IPS-20b (cell line): ENCODE results near the gene NIPAL3.
"Not testable (repeated sequence)": the region's sequence is repeated elsewhere in the genome, so short reads cannot be mapped to it uniquely, and the experiment has no call there.

Experiments
- H3K27ac ChIP-seq: one replicate; pipeline ENCODE4 v1.5.1; 2013; ENCODE audit warnings: low read length
- H3K27me3 ChIP-seq: 2 replicates; pipeline ENCODE4 v1.6.1; 2013; ENCODE audit warnings: mild to moderate bottlenecking, low read length, inconsistent platforms; ENCODE audit not compliant: insufficient read depth
- H3K36me3 ChIP-seq: 2 replicates; pipeline ENCODE4 v1.6.1; 2013; ENCODE audit warnings: low read depth, mild to moderate bottlenecking, inconsistent platforms, low read length, moderate library complexity; ENCODE audit not compliant: insufficient read depth
- H3K4me1 ChIP-seq: 2 replicates; pipeline ENCODE4 v1.6.1; 2013; ENCODE audit warnings: mild to moderate bottlenecking, control low read depth, inconsistent platforms, low read length, moderate library complexity; ENCODE audit not compliant: insufficient read depth
- H3K4me3 ChIP-seq: 2 replicates; pipeline ENCODE4 v1.5.1; 2013; ENCODE audit warnings: mild to moderate bottlenecking, low read length, inconsistent platforms
- H3K9ac ChIP-seq: 2 replicates; pipeline ENCODE4 v1.6.1; 2013; ENCODE audit warnings: low read depth, mild to moderate bottlenecking, inconsistent platforms, low read length, moderate library complexity
- H3K9me3 ChIP-seq: 2 replicates; pipeline ENCODE4 v1.6.1; 2013; ENCODE audit warnings: mild to moderate bottlenecking, low read depth, low read length, inconsistent platforms; ENCODE audit not compliant: insufficient read depth

The NIPAL3 gene

DNA sequence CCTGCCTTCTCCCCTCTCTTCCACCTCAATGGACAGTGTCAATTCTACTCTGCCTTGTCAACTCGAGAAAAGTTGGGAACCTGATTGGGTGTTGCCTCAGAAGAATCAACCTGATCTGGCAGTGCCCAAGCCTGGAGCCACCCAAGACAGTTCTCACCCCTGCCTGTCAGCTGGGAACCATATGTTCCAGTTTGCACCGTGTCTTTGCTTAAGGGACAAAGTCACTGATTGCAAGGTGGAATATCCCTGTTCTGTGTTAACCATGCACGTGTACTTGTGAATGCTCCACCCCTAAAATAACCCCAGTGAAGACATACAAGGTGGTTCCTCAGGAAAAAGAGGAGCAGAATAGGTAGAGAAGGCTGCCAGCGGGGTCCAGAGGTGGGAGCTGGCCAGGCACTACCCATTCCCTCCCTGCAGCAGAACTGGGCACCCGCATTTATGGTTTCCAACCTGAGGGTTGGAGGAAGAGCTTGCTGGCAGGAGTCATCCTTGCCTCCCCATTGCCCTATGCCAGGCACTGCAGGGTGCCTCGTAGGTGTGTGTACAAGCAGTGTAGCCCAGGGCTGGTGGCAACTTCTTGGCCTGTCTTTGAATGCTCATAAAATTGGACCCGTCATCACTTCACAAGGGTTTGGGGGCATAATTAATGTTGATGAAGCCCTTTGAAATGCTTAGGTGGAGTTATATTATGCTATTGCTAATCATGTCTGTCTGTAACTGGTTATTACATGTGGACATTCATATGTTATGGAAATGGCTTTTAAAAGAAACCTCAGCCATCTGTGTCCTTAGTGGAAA, 11.3 kb downstream of the NIPAL3 start:
- Histone ChIP-seq H3K4me3 (no peak overlapping the region), H3K27me3 (no peaks in the 10 kb centered on the region), H3K36me3 (no peaks in the 10 kb centered on the region), H3K9me3 (no peaks in the 10 kb centered on the region), H3K27ac (no peak overlapping the region), H3K4me1 (no peaks in the 10 kb centered on the region), H3K9ac (no peak overlapping the region)

DNA sequence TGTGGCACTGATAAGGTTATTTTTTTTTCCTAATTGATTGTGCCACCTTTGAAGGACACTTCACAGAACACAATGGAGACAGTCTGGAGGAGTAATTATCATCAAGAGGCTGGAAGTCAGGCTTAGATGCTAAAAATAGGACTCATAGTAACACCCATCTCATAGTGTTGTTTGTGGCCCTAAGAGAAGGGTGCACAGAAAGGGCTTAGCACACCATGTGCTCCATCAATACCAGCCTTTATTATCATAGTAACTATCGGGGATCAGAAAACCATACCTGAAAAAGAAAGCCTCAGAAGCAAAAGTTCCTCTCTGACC, 11.9 kb downstream of the NIPAL3 start:
- no peak overlapping the region for H3K9ac ChIP-seq
- no peak overlapping the region for H3K4me3 ChIP-seq
- H3K9me3 ChIP-seq = no peaks in the 10 kb centered on the region
- no peak overlapping the region for H3K27ac ChIP-seq
- no peaks in the 10 kb centered on the region for H3K27me3 ChIP-seq
- H3K36me3 ChIP-seq = no peaks in the 10 kb centered on the region
- H3K4me1 ChIP-seq = no peaks in the 10 kb centered on the region

DNA sequence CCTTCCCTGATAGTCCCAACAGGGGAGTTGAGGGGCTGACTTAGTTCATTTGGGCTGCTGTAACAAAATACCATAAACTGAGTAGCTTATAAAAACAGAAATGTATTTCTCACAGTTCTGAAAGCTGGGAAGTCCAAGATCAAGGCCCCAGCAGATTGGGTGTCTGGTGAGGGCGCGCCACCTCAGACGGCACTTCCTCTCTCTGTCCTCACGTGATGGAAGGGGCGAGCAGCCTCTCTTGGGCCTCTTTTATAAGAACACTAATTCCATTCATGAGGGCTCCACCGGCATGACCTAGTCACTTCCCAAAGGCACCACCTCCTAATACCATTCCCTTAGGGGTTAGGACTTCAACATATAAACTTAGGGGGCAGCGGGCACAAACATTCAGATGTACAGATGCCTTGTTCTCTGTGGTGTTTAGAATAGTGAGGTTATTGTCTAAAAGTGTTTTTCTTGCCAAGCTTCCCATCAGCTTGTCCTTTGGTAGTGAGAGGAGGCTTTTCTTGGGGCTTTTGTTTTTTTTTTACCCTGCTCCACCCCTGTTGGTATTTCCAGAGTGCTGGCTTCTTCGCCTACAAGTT, 20.3 kb downstream of the NIPAL3 start:
- Histone ChIP-seq H3K4me3 (no peak overlapping the region), H3K27ac (no peak overlapping the region), H3K27me3 (no peaks in the 10 kb centered on the region), H3K9ac (no peak overlapping the region), H3K36me3 (no peaks in the 10 kb centered on the region), H3K4me1 (0 out of 2 replicates have a peak, but pooled peaks cover 8% of the 10 kb centered on the region), H3K9me3 (no peaks in the 10 kb centered on the region)

DNA sequence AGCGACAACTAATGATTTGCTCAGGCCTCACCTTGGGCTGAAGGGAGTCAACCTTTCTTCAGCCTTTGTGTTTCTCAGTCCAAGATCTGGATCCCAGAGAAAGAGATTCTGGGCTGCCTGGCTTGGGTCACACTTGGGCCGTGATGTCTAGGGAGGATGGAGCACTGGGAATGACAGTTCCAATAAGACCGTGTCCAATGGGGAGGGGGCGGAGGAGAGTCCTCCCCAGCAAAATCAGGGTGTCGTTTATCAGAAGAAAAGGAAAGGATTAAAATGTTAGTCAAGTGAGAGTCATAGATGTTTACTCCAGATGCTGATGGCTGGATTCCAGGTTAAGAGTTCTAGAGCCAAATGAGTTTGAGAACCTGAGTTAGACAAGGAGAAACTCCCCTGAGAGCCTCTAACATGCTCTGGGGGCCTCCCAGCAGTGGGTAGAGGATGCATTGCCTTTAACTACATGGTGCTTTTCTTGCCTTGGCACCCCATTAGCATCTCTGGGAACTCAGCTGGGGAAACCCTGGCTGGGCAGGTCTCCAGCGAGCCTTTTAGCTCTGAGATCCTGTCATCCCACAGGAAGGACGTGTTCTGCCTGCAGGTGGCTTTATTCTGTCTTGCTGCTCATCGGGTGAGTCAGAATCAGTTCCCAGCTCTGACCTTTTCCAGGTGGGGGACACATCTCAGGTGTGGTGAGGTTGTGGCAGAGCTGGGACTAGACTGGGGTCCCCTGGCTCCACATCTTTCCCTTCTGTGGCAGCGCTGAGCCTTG, 22.2 kb downstream of the NIPAL3 start:
- Histone ChIP-seq H3K9me3 (no peaks in the 10 kb centered on the region), H3K36me3 (no peaks in the 10 kb centered on the region), H3K4me1 (0 out of 2 replicates have a peak, but pooled peaks cover 8% of the 10 kb centered on the region), H3K27me3 (no peaks in the 10 kb centered on the region), H3K27ac (no peak overlapping the region), H3K9ac (no peak overlapping the region), H3K4me3 (no peak overlapping the region)

DNA sequence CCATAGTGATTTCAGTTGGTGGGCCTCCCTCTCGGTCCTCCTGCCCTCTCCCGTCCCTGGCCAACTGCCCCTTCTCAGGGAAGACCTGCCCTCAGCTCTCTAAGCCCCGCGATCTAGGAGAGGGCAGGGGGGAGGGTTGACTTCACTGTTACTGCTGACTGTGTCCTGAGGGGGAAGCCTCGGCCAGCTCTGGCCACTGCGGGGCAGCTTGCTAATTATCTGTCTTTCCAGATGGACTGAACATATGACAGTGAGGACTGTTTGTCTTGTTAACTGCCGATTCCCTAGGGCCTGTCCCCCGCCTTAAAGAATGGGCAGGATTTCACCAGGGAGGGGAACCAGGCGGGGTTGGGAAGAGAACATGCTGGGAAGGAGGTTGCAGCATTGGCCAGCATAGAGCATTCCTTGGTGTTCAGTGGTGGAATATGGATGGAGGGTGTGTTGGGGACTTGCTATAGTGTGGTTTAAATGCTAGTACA, 22.9 kb downstream of the NIPAL3 start:
- peaks cover 13% of the 10 kb centered on the region; the same call in 1 of the 2 replicates for H3K4me1 ChIP-seq
- H3K9ac ChIP-seq = no peak overlapping the region
- H3K27me3 ChIP-seq = no peaks in the 10 kb centered on the region
- H3K9me3 ChIP-seq = no peaks in the 10 kb centered on the region
- no peaks in the 10 kb centered on the region for H3K36me3 ChIP-seq
- no peak overlapping the region for H3K4me3 ChIP-seq
- no peak overlapping the region for H3K27ac ChIP-seq

DNA sequence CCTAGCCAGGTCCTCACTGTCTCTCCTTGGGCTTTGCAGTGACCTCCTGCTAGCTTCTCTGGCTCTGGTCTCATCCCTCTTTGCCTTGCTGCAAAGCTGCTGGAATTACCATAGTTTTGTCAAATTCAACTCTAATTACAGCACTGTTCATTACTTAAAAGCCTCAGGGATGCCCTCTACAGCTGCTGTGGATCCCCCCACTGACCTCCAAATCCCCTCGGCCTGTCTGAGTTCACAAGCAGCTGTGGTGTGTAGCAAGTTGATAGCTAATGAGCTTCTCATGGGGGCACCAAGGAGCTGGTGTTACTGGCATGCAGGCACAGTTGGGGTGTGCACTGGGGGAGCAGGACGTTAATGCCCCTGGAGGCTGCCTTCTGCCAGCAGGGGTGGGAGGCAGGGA, 24.8 kb downstream of the NIPAL3 start:
- no peaks in the 10 kb centered on the region for H3K9me3 ChIP-seq
- H3K4me3 ChIP-seq = no peak overlapping the region
- H3K27me3 ChIP-seq = no peaks in the 10 kb centered on the region
- H3K27ac ChIP-seq = no peak overlapping the region
- H3K9ac ChIP-seq = no peak overlapping the region
- H3K36me3 ChIP-seq = no peaks in the 10 kb centered on the region
- peaks cover 15% of the 10 kb centered on the region; the same call in 1 of the 2 replicates for H3K4me1 ChIP-seq

DNA sequence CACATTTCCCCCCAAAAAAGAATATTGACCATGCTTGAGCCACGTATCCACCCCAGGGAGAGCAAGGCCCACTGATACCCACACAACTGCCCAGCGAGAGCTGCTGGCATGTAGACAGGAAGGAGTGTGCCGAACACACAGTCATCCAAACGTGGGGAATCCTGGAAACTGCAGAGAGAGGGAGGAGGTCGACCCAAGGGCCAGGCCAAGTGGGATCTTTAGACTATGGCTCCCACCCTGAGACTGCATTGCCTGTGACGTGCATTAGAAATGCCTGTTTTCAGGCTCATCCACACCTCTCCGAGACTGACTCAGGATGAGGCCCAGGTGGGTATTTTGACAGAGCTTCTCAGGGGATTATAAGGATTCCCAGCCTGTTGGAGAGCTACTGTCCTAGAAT, 25.9 kb downstream of the NIPAL3 start:
- H3K9ac ChIP-seq = no peak overlapping the region
- no peaks in the 10 kb centered on the region for H3K27me3 ChIP-seq
- H3K36me3 ChIP-seq = no peaks in the 10 kb centered on the region

DNA sequence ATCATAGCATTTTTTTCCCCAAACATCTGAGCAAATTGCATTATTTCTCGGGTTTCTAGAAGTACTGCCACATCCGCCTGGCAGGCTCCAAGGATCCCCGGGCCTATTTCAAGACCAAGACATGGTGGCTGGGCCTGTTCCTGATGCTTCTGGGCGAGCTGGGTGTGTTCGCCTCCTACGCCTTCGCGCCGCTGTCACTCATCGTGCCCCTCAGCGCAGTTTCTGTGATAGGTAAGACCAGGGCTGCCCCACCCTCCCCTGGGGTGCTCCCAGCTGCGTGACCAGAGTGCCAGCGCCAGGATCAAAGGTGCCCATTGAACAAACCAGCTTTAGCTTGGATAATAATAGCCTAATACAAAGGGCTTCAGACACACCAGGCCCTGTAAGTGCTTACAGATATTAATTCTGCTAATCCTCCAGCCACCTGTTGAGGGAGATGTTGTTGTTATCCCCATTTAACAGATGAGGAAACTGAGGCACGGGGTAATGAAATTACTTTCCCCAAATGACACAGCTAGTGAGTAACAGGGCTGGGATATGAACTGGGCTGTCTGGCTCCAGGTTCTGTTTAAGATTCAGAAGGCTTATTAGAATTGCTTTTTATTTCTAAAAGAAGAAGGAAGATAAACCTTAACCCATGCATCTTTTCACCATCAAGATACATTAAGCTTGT, 26.5 kb downstream of the NIPAL3 start:
- Histone ChIP-seq H3K9ac (no peak overlapping the region), H3K9me3 (no peaks in the 10 kb centered on the region), H3K4me1 (peaks cover 15% of the 10 kb centered on the region; the same call in 1 of the 2 replicates), H3K27me3 (no peaks in the 10 kb centered on the region), H3K4me3 (no peak overlapping the region), H3K36me3 (no peaks in the 10 kb centered on the region), H3K27ac (no peak overlapping the region)

More for the DNA sequence above, 25.9 kb downstream of the NIPAL3 start:
- Histone ChIP-seq H3K4me3 (no peak overlapping the region), H3K9me3 (no peaks in the 10 kb centered on the region), H3K27ac (no peak overlapping the region), H3K4me1 (peaks cover 15% of the 10 kb centered on the region; the same call in 1 of the 2 replicates)

DNA sequence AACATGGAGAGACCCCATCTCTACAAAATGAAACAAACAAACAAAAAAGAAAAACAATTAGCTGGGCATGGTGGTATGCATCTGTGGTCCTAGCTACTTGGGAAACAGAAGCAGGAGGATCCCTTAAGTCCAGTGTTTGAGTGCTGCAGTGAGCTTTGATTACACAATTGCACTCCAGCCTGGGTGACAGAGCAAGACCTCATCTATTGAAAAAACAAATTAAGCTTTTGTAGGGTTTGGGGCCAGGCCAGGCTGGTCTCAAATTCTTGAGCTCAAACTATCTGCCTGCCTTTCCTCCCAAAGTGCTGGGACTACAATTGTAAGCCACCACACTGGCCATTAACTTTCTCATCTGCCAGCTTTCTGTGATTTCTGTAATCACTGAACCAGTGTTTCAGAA, 27.2 kb downstream of the NIPAL3 start:
- H3K9me3 ChIP-seq = no peaks in the 10 kb centered on the region
- H3K9ac ChIP-seq = no peak overlapping the region
- H3K4me3 ChIP-seq = no peak overlapping the region
- peaks cover 15% of the 10 kb centered on the region; the same call in 1 of the 2 replicates for H3K4me1 ChIP-seq
- no peaks in the 10 kb centered on the region for H3K36me3 ChIP-seq
- no peak overlapping the region for H3K27ac ChIP-seq
- H3K27me3 ChIP-seq = no peaks in the 10 kb centered on the region

DNA sequence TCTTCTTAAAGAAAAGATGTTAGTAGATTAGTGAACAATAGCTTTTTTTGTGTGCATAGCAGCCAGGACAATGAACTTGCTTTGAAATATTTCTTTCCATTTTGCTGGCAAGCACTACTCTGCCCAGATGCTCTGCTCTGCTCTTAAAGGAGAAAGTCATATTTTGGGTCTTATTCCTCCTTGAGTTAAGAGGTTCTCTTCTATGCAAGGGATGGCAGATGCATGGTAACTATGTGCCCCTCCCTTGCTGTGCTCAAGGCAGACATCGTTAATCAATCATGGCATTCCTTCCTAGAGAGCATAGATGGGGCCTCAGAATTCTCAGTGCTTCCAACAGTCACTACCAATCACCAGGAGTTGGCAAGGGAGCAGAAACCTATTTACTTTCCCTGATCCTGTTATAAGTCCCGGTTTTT, 27.6 kb downstream of the NIPAL3 start:
- H3K9ac ChIP-seq = no peak overlapping the region
- H3K4me1 ChIP-seq = peaks cover 13% of the 10 kb centered on the region; the same call in 1 of the 2 replicates
- H3K36me3 ChIP-seq = no peaks in the 10 kb centered on the region
- H3K27ac ChIP-seq = no peak overlapping the region
- no peaks in the 10 kb centered on the region for H3K9me3 ChIP-seq
- H3K4me3 ChIP-seq = no peak overlapping the region
- no peaks in the 10 kb centered on the region for H3K27me3 ChIP-seq

DNA sequence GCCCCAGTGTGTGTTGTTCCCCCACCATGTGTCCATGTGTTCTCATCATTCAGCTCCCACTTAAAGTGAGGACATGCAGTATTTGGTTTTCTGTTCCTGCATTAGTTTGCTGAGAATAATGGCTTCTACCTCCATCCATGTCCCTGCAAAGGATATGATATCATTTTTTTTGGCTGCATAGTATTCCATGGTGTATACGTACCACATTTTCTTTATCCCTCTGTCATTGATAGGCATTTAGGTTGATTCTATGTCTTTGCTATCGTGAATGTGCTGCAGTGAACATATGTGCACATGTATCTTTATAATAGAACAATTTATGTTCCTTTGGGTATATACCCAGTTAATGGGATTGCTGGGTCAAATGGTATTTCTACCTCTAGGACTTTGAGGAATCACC, 30.8 kb downstream of the NIPAL3 start:
- H3K27me3 ChIP-seq, H3K27ac ChIP-seq, H3K9me3 ChIP-seq, H3K9ac ChIP-seq, H3K36me3 ChIP-seq, H3K4me3 ChIP-seq, H3K4me1 ChIP-seq: not testable (repeated sequence)
